Measurements from ENCODE around the gene CYTL1.

CYTL1 gene

GRCh38 chr4:5051278-5052203 is 32.3 kb upstream of the CYTL1 start, which contains the start of gene STK32B:
STK32B (plus strand) TSS chr4:5051480.
- peaks cover 0 to 29% (median 6%) of the 10 kb centered on the region in 11 experiments; a peak in 8 of 22 replicates for H4K20me1 ChIP-seq
- H3K27ac ChIP-seq, result peak within 1 kb of the TSS in 10 of 11 experiments; percentile 28 to 78 (median 70); a peak in 20 of 22 replicates
- H3K9ac ChIP-seq, result peak within 1 kb of the TSS; percentile 56 to 83 (median 73)
- H3K27me3 ChIP-seq, result peaks cover 0 to 15% (median 12%) of the 10 kb centered on the region in 11 experiments; a peak in 16 of 22 replicates
- H3K4me3 ChIP-seq, result peak within 1 kb of the TSS; percentile 65 to 83 (median 75)
- H3K4me2 ChIP-seq, result peak within 1 kb of the TSS; percentile 94 to 100 (median 98)
- H3K9me3 ChIP-seq (replicated peaks in 1 of 11), result peaks cover 0 to 5% (median 4%) of the 10 kb centered on the region in 11 experiments; a peak in 15 of 22 replicates
- TF ChIP-seq Cebpa-rat (IDR thresholded peaks at IDR 0.05), result no peak
- peaks cover 0 to 58% (median 40%) of the 10 kb centered on the region in 10 experiments; a peak in 18 of 20 replicates for H3K4me1 ChIP-seq
- H3K36me3 ChIP-seq, result no peaks in the 10 kb centered on the region

DNA sequence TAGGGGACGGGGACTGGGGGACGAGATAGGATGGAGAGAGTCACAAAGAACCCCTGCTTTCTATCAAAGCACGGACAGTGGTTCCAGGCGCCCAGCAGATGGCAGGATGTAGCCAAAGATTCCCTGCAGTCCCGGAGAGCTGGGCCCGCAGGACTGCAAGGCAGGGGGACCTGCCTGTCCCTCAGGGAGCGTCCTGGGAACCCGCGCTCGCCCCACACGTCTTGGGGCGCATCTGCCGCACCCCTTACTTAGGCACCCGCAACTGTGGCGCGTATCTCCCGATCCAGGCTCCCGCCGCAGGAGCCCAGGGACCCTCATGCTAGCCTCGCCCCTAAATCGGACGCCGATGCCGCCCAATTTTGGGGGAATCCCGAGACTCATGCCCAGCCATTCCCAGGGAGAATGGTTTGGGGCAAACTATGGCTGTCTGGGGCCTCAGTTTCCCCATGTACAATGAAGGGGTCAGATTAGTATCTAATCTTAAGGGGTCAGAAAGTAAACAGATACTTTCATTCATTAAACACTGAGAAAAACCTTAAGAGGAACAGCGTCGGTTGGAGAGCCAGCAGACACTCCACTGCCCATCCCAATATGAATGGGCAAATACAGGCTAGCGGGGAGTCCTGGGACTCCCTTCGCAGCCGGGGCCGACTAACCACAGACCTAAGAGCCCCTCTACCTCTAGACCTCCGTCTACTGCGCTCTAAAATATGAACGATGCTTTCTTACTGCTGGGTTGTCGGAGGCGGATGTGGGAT is 31.4 kb upstream of the CYTL1 start:
- H3K27me3 ChIP-seq, result peaks cover 0 to 15% (median 12%) of the 10 kb centered on the region in 11 experiments; a peak in 16 of 22 replicates
- peaks cover 0 to 26% (median 6%) of the 10 kb centered on the region in 11 experiments; a peak in 8 of 22 replicates for H4K20me1 ChIP-seq
- peaks cover 7 to 13% (median 11%) of the 10 kb centered on the region in 11 experiments; a peak in 20 of 22 replicates for H3K9me3 ChIP-seq (replicated peaks in 1 of 11)
- no peak for TF ChIP-seq Cebpa-rat (IDR thresholded peaks at IDR 0.05)
- H3K27ac ChIP-seq, result peak overlapping the region in 10 of 11 experiments; percentile 28 to 78 (median 70); a peak in 20 of 22 replicates
- peak overlapping the region; percentile 56 to 83 (median 73) for H3K9ac ChIP-seq
- H3K4me2 ChIP-seq, result peak overlapping the region; percentile 94 to 100 (median 98)
- H3K36me3 ChIP-seq, result no peaks in the 10 kb centered on the region
- H3K4me3 ChIP-seq, result peak overlapping the region; percentile 65 to 83 (median 75)
- peaks cover 7 to 66% (median 47%) of the 10 kb centered on the region in 10 experiments for H3K4me1 ChIP-seq

- peaks cover 25 to 79% (median 63%) of the 10 kb centered on the region in 10 experiments for H3K4me1 ChIP-seq
Measured at GRCh38 chr4:5048721-5049120, 29.5 kb upstream of the CYTL1 start.

DNA sequence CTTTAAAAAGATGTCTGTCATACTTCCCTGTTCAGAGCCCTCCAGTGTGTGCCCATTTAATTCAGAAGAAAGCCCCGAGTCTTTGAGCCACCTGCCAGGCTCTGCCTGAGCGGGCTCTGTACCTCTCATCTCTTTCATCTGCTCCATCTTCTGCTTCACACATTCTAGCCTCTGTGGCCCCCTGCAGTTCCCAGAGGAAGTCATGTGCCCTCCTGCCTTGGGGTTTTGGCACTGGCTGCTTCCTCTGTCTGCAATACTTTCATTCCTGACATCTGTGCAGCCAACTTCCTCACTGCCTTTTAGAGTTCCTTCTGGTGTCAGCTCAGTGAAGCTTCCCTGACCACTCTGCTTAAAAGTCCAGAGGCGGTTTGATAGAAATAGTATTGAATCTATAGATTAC is 25.8 kb upstream of the CYTL1 start:
- Histone ChIP-seq H3K36me3 (peaks cover 0 to 12% (median 0%) of the 10 kb centered on the region in 11 experiments; a peak in 1 of 22 replicates), H3K9ac (peak overlapping the region in 10 of 11 experiments; percentile 47 to 75 (median 57); a peak in 19 of 22 replicates), H3K4me3 (peak overlapping the region; percentile 15 to 55 (median 42); a peak in 18 of 20 replicates), H4K20me1 (no peaks in the 10 kb centered on the region), H3K4me2 (peak overlapping the region; percentile 84 to 95 (median 88)), H3K9me3 (replicated peaks in 1 of 11) (peaks cover 9 to 26% (median 12%) of the 10 kb centered on the region in 11 experiments; a peak in 20 of 22 replicates), H3K27me3 (no peaks in the 10 kb centered on the region), H3K4me1 (peaks cover 34 to 69% (median 47%) of the 10 kb centered on the region in 10 experiments), H3K27ac (peak overlapping the region; percentile 45 to 90 (median 77); a peak in 21 of 22 replicates)
- TF ChIP-seq Cebpa-rat (IDR thresholded peaks at IDR 0.05), result peak in 3 of 11 experiments; percentile 17 to 57 (median 33); a peak in 2 of 22 replicates

More at GRCh38 chr4:5048721-5049120, 29.5 kb upstream of the CYTL1 start:
- Histone ChIP-seq H3K27ac (no peak overlapping the region), H3K27me3 (peaks cover 0 to 15% (median 12%) of the 10 kb centered on the region in 11 experiments; a peak in 16 of 22 replicates), H3K9ac (no peak overlapping the region), H3K4me2 (no peak overlapping the region), H3K4me3 (no peak overlapping the region), H4K20me1 (peaks cover 0 to 14% (median 6%) of the 10 kb centered on the region in 11 experiments; a peak in 7 of 22 replicates), H3K9me3 (replicated peaks in 1 of 11) (peaks cover 7 to 18% (median 11%) of the 10 kb centered on the region in 11 experiments; a peak in 20 of 22 replicates), H3K36me3 (no peaks in the 10 kb centered on the region)
- no peak for TF ChIP-seq Cebpa-rat (IDR thresholded peaks at IDR 0.05)

GRCh38 chr4:5044341-5044740 is 25.1 kb upstream of the CYTL1 start:
- H3K27me3 ChIP-seq, result no peaks in the 10 kb centered on the region
- H3K9me3 ChIP-seq (replicated peaks in 1 of 11), result peaks cover 9 to 26% (median 12%) of the 10 kb centered on the region in 11 experiments; a peak in 20 of 22 replicates
- H3K4me3 ChIP-seq, result peak overlapping the region; percentile 15 to 55 (median 42); a peak in 18 of 20 replicates
- H3K27ac ChIP-seq, result peak overlapping the region; percentile 45 to 90 (median 77); a peak in 21 of 22 replicates
- TF ChIP-seq Cebpa-rat (IDR thresholded peaks at IDR 0.05), result no peak
- H4K20me1 ChIP-seq, result no peaks in the 10 kb centered on the region
- peak overlapping the region in 9 of 11 experiments; percentile 51 to 75 (median 57); a peak in 18 of 22 replicates for H3K9ac ChIP-seq
- H3K36me3 ChIP-seq, result peaks cover 0 to 15% (median 0%) of the 10 kb centered on the region in 11 experiments; a peak in 1 of 22 replicates
- peaks cover 34 to 65% (median 47%) of the 10 kb centered on the region in 10 experiments for H3K4me1 ChIP-seq
- peak overlapping the region; percentile 84 to 95 (median 88) for H3K4me2 ChIP-seq

DNA sequence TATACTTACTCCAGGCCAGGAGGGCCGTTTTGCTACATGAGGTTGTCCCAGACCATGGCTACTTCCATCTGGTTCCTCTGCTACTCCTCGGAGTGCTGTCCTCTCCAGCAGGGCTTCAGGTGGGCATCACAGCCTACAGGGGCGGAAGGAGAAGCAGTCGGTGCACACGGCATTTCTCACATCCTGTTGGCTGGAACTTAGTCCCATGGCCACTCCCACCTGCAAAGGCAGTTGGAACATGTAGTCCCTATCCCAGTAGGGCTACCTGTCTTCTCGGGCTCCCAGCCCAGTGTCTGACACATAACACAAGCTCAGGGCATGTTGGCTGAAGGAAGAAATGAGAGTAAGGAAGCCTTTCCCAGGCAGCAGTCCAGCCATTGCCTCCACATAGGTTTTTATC is 24.3 kb upstream of the CYTL1 start:
- TF ChIP-seq Cebpa-rat (IDR thresholded peaks at IDR 0.05), result no peak
- peak overlapping the region in 7 of 11 experiments; percentile 56 to 75 (median 70); a peak in 12 of 22 replicates for H3K9ac ChIP-seq

GRCh38 chr4:5041699-5042098 is 22.4 kb upstream of the CYTL1 start:
- Histone ChIP-seq H3K4me3 (no peak overlapping the region), H3K27ac (no peak overlapping the region), H3K4me2 (peak overlapping the region in 8 of 11 experiments; percentile 9 to 95 (median 32); a peak in 10 of 22 replicates), H3K36me3 (peaks cover 0 to 15% (median 0%) of the 10 kb centered on the region in 11 experiments; a peak in 1 of 22 replicates), H4K20me1 (no peaks in the 10 kb centered on the region), H3K27me3 (no peaks in the 10 kb centered on the region), H3K4me1 (peaks cover 40 to 68% (median 59%) of the 10 kb centered on the region in 10 experiments), H3K9me3 (replicated peaks in 1 of 11) (peaks cover 8 to 24% (median 11%) of the 10 kb centered on the region in 11 experiments; a peak in 20 of 22 replicates), H3K9ac (no peak overlapping the region)
- no peak for TF ChIP-seq Cebpa-rat (IDR thresholded peaks at IDR 0.05)

More for the DNA sequence above, 24.3 kb upstream of the CYTL1 start:
- H3K27ac ChIP-seq, result peak overlapping the region in 8 of 11 experiments; percentile 75 to 90 (median 80); a peak in 15 of 22 replicates
- H3K36me3 ChIP-seq, result peaks cover 0 to 15% (median 0%) of the 10 kb centered on the region in 11 experiments; a peak in 1 of 22 replicates
- H3K4me1 ChIP-seq, result peaks cover 34 to 63% (median 47%) of the 10 kb centered on the region in 10 experiments
- H3K4me3 ChIP-seq, result peak overlapping the region in 8 of 10 experiments; percentile 19 to 55 (median 46); a peak in 15 of 20 replicates
- no peaks in the 10 kb centered on the region for H4K20me1 ChIP-seq
- H3K9me3 ChIP-seq (replicated peaks in 1 of 11), result peaks cover 9 to 26% (median 12%) of the 10 kb centered on the region in 11 experiments; a peak in 20 of 22 replicates
- H3K4me2 ChIP-seq, result peak overlapping the region; percentile 84 to 95 (median 88)
- H3K27me3 ChIP-seq, result no peaks in the 10 kb centered on the region
